CD4-positive, alpha-beta T cell treated with Interleukin-4 for 1 hour (primary cell): ENCODE data around the gene DST.
"Not testable (repeated sequence)": the region's sequence is repeated elsewhere in the genome, so short reads cannot be mapped to it uniquely, and the experiment has no call there.

Experiments used
- DNase-seq, 2 donors: peaks; one replicate each; pipeline ENCODE4 v3.0.0-alpha.2; 2020 to 2022

The DST gene

DNA sequence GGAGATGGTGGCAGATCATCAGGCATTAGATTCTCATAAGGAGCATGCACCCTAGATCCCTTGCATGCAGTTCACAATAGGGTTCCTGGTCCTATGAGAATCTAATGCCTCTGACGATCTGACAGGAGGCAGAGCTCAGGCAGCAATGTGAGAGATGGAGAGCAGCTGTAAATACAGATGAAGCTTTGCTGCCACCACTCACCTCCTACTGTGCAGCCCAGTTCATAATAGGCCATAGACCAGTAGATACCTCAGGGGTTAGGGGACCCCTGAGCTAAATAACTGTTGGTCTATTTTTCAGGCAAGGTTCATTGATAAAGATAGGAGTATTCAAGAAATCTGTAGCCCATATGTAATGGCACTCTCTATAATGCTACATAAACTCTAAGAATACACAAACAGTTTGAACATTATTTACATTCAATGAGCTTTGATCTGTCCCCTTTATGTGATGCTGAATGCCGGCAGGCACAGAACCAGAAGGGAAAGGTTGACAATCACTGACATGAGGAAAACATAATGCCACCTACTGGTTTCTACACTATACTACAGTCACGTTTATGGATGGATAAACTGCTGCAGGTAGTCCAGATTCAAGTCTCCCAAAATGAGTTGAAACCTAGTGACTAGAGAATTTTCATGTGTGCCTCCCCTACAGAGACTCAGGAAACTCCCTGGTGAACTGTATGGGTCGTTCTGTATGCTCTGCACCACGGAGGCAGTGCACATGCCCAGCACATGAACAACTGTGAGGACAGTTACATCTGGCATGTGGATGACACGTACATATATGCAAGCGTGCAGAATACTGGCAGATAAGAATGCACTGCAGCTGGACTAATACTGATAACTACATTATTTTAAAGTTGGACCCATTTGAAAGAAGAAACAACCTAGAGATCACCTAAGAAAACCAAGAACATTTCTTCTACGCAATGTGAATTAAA, 72.0 kb downstream of the DST start:
- peak in 1 of 2 donors; percentile 9 for DNase-seq

DNA sequence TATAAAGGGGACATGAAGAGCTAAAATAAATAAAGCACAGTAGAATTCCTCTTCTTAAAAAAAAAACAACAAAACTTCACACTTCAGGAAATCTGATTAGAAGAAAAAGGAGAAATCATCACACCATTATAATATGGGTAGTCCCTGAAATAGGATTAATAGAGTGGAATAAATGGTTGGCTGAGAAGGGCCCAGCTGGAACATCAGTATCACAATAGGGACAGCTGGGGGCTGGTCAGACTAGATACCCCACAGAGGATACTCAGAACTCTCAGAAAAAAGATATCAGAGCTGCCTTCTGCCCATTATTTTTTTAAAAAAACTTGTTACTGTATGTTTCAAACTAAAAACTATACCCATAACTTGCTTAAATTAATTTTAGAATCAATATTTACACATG, 75.2 kb downstream of the DST start:
- DNase-seq, result no peak

DNA sequence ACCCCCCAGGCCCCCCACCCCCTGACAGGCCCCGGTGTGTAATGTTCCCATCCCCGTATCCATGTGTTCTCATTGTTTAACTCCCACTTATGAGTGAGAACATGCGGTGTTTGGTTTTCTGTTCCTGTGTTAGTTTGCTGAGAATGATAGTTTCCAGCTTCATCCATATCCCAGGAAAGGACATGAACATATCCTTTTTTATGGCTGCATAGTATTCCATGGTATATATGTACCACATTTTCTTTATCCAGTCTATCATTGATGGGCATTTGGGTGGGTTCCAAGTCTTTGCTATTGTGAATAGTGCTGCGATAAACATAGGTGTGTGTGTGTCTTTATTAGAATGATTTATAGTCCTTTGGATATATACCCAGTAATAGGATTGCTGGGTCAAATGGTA, 80.0 kb downstream of the DST start:
- not testable (repeated sequence) for DNase-seq

DNA sequence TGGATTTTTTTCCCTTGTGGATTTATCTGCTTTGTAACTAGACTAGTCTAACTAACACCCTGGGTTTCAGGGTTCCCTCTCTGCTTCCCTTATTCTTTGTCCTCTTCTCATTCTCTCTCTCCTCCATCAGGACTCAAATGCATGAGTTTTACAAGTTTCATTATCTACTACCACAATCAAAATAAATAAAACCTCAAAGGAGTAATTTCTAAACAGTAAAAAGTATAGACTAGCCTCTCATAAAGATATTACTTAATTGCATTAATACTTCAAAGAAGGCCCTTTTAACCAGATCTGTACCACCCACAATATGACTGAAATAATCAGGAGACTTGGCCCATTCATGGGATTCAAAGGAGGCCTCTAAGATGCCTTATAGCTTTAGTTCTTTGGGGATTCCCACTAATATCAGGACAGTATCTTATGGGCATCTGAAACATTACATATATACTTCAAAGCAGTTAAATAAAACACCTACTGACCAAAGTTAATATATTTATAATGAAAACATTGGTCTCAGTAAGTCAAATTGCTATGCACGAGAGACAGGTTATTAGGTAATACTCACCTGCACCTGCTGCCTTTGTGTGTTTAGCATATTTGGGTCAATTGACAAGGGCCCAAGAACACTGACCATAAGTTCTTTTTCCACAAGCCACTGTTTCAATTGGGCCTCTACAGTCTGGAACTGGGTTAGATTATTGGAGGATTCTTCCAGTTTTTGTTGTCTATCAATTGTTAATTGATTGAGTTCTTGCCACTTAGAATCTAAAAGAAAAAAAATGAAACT, 85.7 kb downstream of the DST start:
- DNase-seq, result no peak

DNA sequence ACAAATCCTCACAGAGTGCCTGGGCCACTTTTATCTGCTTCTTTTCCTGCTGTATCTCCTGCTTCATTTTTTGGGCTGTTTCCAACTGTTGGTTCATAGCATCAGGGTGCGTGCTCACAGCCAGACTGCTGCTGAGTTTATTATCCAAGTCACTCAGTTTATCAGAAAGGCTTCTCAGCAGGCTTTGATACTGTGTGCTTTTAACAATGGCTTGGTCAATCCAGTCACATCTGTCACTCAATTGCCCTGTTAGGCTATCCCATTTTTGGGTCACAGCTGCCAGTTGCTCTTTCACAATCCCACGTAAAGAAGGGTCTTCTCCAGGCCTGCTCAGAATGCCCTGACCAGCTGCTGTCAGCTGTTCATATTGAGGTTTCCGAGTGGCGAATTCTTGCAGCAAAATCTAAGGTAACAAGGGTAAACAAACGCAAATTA, 87.2 kb downstream of the DST start:
- DNase-seq, result no peak

DNA sequence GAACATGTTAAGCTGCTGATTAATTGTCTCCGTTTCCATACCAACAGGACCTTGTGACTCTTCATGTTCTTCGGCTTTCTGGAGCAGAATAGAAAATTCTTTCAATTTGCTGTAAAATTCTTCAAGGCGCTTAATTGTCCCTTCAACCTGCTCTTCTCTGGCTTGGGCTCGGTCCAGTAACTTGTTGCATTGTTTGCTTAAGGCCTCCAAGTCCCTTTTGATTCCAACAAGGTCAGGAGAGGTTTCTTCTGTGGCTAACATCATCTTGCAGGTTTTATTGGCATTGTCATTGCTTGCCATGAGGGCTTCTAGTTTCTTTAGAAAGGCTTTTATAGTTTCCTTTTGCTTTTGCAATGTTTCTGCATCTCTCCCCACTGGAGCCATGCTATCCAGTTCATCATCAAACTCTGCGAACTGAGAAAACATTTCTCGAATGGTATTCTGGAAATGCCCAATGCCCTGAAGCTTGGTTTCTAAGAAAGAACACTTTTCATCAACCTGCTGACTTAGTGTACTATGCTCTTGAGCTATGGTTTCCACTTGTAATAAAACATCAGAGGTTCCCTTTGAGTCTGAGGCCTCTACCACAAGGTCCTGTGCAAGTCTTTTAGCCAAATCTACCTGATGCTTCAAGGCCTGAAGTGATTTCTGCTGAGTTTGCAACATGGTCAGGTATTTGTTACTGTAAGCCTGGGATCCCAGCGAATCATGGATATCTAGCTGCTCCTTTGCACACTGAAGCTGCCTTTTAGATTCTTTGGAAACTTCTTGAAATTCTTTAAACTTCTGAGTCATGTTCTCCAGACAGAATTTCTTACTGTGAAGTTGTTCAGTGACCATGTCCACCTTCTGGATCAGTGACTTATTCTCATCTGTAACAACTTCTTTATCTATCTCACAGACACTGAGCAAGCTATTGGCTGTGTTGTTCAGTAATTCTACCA, 90.2 kb downstream of the DST start:
- DNase-seq, result no peak

DNA sequence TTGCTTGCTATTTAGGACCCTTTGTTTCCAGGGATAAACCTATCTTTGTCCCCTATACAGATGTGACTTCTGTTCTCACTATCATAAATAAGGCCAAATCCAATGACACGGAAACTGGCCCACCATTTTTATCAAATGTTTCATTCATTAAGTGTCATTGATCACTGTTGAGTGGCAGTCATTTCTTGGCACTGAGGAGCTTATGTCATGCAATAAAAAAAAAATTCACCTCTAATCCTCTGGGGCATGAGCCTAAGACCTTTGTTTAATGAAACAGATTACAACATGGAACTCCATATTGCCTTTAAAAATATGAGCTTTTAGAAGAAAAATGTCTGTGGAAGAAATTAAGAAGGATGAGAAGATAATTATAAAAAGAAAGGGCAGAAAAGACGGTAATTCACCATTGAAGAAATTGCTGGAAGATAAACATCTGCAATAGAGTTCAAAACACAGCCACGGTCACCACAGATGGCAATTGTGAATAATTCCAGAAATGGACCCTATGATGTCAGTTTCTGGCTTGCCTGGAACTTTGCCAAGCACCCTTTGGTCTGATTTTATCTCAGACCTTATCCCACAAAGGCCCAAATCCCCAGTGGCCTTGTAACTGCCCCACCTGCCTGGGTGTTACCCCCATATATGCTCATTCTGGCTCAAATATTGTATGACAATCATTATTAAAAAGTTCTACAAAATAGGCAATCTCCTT, 91.1 kb downstream of the DST start:
- DNase-seq, result no peak

DNA sequence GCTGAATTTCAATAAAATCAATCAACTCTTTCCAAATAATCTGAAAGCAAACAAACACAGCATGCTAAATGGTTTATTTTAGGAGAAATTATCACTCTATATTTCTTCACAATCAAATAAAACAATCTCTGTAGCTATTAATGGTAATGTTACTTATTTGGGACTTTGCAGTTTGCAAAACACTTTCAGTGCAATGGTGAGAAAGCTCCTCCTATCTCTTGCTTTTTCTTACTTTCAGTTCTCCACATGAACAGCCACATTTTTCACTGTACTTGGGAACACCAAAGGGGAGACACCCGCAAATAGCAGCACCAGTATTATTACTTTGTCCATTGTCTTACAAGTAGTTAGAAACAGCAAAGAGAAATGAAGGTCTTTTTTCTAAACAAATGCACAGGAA, 92.4 kb downstream of the DST start:
- no peak for DNase-seq

DNA sequence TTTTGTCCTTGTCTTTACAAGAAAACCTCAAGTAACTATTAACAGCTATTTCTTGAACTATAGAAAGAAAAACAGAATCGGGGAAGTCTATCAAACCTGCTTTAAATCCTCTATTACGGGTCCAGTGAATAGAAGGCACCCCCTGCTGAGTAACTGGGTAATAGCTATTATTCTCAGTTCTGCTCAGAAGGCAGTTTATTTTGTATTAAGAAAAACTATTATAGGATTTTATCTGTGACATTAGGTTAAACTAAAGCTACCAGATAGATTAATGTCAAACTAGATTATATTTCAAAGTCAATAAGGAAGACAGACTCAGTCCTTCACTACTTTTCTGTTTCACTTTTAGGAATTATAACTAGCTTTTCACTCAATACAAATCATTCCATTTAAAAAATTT, 93.7 kb downstream of the DST start:
- DNase-seq, result no peak

DNA sequence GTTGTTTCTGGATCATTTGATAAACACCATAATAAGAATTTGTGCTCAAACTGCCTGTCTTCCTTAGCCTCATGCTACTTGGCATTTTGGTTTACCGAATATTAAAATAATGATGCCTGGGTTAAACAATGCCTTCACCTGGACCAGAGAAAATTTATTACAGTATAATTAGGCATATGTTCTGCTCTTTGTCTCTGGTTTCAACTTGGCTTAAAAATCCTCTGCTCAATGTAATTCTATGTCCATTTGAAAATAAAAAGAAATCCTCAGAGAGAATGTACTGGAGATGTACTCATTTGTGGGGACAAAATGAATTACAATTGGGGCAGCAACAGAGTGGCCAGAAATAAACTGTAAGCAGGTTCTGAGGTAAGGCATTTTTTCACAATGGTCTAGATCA, 95.0 kb downstream of the DST start:
- DNase-seq, result no peak

DNA sequence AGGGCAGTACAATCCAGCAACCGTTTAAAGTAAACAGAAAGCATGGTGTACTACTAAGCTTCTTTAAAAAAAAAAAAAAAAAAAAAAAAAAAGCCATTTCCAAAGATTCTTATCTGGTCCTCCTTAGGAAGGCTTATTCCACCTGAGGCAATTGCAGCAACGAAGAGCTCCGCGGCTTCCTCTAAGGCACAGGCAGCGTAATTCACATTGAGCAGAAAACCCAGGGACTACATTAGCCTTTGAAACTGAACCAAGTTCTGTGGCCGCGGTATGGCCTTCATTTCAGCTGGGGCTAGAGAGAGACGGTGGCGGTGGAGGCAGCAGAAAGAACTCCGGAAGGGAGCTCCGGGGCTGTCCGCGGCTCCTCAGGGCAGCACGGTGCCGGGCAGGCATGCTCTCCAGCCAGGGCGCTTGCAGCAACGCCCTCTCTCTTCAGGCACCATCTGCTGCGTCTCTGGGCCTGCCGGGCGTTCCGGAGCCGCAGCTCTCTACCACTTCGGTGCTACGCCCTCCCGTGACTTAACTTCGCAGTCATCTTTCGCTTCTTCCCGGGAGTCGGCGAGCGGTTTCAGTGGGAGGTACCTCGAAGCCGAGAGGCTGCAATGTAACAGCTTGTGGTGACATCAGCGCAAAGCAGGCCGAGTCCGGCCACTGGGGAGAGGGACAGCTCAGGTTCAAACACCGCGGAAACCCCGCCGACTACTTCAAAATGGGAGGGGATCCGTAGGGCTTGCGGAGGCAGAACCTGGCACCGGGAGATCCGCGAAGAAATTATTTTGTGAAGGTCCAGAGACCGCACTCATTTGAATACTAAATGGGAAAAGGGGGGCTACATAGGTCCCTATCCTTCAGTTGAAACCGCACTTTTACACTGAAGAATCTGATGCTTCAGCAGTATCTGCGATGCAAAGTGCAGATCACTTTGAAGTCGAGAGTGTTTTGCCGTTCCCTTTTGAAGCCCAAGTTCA, 100.0 kb downstream of the DST start:
- peak; percentile 61 to 74 for DNase-seq

DNA sequence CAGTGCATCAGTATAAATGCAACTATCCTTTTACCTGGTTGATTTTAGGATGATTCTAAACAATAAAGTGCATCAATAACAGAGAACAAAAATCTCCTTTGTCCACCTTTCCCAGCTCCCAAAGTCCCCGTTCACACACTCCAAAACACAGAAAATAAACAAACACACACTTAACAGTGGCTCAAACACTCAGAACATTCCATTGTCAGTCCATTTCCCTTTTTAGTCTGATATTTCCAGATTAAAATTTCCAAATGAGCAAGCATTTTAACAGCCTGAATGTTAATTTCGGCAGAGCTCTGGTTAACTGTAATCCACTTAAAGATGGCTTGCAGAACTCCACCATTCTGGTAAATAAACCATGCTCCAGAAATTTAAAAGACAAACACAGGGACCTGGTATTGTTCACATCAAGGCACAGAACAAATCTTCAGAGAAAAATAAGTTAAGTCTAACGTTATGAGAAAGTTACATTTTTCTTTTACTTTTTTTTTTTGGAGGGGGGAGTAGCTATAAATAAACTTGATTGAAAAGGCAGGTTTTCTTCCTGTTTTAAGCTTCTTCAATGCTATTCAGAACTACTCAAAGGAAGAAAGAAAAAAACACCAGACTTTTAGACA, 100.8 kb downstream of the DST start:
- DNase-seq, result peak in 1 of 2 donors; percentile 2

DNA sequence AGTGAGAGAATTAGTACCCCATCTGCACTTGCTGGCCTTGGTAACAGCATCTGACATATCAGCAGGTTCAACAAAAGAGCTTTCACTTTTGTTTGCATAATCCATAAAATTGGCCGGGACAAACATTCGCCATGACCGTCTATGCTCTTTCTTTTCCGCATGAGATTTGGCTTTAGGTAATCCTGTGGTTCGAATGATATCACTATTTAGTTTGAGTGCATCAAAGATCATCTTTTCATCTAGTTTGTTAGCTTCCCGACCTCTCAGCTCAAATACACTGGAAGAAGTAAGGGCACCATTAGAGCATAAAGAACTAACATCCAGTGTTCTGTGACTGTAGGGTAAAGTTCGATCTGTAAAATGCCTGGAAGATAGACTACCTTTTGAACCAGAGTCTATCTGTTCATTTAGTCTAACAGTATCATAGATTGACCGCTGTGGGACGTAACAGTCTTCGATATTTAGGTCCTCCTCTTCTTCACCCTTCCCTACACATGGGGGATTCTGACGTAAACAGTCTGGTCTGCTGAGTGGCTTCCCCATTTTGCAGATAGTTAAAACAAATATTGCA, 101.6 kb downstream of the DST start:
- DNase-seq, result no peak

DNA sequence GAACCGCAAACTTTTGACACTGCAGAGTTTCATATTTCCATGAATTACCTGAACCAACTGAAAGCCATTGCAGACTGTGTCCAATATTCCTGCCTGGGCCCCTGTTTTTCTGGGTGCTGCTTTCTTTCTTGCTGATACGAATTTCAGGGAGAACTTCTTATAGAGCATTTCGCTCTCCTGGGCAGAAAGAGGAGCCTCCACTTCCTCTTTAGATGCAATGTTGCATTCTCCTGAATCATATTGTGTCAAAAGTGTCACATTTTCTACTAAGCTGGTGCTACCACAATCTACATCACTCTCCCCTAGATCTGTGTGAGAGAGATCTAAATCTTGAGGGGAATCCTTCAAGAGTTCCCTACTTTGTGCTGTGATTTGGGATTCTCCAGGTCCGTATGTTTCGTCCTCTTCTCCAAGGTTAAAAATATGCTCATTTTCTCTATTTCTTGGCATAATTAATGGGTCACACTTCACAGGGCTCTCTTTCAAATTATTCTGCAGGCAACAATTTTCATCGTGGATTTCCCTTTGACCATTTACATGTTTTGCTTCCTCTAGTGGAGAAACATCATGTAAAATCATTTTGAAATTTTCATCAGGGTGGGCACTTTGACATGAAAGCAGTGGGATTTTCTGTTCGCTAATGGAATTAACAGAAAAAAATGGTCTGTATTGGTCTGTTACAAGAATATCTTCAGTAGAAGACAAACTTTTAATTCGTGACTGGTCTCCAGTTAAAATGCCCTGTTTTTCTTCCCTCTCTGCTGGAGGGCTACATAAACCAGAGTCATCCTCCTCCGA, 102.3 kb downstream of the DST start:
- DNase-seq, result no peak

DNA sequence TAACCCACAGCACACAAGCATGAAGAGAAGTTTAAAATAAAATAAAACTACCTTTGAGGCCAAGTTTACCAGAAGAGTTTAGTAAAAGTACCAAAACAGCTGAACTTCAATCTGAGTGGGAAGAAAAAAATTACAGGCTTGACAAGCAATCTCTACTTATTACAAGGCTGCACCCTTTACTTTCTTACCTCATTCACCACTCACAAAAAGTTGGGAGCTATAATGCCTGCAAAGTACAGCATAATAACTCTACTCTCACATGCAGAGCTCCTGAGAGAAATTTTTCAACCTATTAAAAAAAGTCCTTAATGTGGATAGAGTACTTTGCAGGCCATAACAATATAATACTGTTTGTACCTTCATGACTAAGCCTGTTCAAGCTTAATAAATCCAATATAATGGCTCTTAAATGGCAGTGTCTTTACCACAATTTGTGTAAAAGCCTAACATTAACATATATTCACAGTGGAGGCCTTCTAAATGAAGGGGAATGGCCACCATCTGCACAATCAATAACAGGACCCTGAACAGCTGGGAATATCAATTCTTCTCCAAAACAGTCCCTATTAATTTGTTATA, 103.1 kb downstream of the DST start:
- no peak for DNase-seq

DNA sequence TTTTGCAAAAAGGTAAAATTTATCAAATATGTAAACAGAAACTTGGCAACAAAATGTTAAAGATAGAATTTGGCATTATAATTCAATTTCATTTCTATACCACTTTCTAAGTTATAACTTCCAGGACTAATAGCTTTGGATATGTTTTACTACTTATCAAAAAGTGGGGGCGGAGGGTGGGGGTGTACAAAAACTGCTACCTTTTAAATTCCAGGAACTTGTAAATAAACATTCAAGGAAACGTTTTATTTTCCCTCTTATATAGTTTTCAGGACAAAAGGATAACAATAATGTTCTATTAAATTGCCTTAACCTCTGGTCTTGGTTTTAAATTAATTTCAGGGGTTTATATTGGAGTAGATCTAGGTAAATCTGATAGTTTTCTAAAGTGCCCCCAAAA, 103.8 kb downstream of the DST start:
- DNase-seq, result no peak

DNA sequence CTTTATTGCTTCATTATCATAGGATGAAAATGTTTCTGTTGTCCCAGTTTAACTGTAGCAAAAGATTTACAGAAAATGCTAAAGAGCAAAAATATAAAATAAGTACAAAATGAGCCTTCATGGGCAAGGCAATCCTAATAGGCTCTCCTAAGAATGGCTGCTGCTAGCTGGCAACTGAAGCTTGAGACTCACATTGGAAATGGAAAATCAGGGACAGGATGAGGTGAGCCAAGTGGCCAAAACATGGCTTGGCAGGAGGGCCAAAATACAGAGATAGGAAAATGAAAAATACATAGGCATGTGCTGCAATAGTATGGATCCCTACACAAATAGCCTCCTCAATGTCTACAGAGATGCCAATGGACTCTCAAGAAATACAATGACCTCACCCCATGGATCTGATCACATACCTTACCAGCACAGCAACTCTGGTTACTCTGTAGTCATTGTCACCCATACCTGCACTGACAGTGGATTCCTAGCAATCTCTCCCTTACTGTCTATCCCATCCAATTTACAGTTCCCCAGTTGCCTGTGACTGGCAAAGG, 105.4 kb downstream of the DST start:
- DNase-seq, result no peak

DNA sequence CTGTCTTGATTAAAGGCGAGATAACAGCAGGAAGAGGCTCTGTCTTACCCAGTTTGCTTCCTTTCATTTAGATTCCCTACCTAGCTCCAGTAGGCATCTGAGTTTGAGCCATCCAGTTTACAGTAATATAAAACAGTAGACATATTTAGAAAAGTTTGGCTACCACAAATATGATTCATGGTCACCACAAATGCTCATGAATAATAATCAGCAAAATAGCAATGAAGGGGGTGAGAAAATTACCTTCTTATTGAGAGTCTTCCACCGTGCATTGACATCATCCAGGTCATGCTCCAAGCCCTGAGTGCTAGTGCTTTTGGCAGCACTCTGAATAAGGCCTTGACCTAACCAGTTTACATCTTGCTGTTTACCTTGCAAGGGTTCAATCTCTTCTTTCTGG, 106.2 kb downstream of the DST start:
- no peak for DNase-seq

DNA sequence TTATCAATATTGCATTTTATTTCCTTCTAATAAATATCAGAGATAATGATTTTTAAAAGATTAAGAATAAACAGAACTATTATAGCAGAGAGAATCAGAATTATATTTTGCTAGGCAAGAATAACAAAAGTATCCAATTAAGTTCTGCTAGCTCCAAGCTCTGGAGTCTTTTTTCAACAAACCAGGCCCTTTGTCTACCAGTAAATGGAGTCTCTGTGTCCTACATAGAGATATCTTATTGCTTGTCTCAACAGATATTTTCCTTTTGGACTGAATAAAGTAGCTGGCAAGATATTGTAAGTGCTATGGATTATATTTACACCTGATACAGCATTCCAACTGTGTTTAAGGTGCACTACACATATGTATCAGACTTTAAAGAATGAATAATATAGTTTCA, 107.1 kb downstream of the DST start:
- DNase-seq, result no peak
